ENCODE results near the gene CNPY4. TPM values are rescaled to one million over a fixed set of nuclear protein-coding genes. Genes with fewer than 3 reads are reported as not detected.
A peak's percentile ranks its signal among the peaks of the same experiment; 100 is the strongest.

The CNPY4 gene
- total RNA-seq, 2 donors from 2014 or later: 17.5 to 19.1 TPM

DNA sequence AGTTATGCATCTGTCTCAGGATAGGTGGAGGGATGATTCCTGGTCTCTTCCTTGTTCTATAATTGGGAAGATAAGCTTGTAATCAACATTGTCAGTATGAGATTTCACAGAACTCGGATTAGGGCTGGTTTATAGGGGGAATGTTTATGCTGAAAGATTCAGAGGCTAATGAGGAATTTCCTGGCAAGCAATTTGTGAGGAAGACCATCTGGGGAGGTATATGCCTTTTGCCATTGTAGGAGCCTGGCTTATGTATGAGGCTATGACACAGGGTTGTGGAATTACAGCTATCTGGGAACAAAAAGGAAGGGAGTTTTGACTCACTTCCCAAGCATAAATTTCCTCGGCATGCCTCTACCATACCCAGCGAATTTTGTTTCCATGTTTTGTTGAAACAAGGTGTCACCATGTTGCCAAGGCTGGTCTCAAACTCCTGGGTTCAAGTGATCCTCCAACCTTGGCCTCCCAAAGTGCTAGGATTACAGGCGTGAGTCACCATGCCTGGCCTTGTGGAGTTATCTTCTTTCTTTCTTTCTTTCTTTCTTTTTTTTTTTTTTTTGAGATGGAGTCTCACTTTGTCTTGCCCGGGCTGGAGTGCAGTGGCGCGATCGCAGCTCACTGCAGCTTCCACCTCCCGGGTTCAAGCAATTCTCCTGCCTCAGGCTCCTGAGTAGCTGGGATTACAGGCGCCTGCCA is 32.2 kb upstream of the CNPY4 start:
- H3K36me3 Mint-ChIP-seq: peaks cover 5% of the 10 kb centered on the region
- DNase-seq (ENCODE audit: low spot score) (no peak), ATAC-seq (no peak)
- H3K9me3 Mint-ChIP-seq: no peaks in the 10 kb centered on the region
- no peaks in the 10 kb centered on the region for H3K27me3 Mint-ChIP-seq
- H3K4me1 Mint-ChIP-seq (ENCODE audit: low read depth in 2 of 2): peaks cover 18 to 26% of the 10 kb centered on the region in 2 donors
- H3K4me3 Mint-ChIP-seq: peak overlapping the region; percentile 40
- H3K27ac Mint-ChIP-seq: peak overlapping the region in 1 of 2 donors; percentile 83

DNA sequence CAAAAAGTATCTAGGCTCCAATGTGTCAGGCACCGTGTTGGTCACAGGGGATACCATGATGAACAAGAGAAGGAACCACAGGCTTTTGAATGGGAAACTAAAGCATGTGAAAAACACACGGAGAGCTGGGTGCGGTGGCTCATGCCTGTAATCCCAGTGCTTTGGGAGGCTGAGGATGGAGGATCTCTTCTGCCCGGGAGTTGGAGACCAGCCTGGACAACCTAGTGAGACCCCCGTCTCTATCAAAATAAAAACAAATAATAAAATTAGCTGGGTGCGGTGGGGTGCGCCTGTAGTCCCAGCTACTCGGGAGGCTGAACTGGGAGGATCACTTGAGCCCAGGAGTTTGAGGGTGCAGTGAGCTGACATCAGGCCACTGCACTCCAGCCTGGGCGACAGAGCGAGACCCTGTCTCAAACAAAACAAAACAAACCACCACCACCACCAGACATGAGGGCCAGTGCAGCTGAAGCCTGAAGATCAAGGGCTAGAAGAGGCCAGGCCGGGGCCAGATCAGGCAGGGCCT is 31.3 kb upstream of the CNPY4 start:
- no peaks in the 10 kb centered on the region for H3K27me3 Mint-ChIP-seq
- ATAC-seq: peak; percentile 1 to 13
- peaks cover 9 to 21% of the 10 kb centered on the region in 2 donors for H3K4me1 Mint-ChIP-seq (ENCODE audit: low read depth in 2 of 2)
- H3K4me3 Mint-ChIP-seq: peak overlapping the region; percentile 94
- DNase-seq (ENCODE audit: low spot score): no peak
- H3K27ac Mint-ChIP-seq: peak overlapping the region; percentile 83 to 86
- H3K9me3 Mint-ChIP-seq: no peaks in the 10 kb centered on the region
- H3K36me3 Mint-ChIP-seq: peaks cover 10% of the 10 kb centered on the region

DNA sequence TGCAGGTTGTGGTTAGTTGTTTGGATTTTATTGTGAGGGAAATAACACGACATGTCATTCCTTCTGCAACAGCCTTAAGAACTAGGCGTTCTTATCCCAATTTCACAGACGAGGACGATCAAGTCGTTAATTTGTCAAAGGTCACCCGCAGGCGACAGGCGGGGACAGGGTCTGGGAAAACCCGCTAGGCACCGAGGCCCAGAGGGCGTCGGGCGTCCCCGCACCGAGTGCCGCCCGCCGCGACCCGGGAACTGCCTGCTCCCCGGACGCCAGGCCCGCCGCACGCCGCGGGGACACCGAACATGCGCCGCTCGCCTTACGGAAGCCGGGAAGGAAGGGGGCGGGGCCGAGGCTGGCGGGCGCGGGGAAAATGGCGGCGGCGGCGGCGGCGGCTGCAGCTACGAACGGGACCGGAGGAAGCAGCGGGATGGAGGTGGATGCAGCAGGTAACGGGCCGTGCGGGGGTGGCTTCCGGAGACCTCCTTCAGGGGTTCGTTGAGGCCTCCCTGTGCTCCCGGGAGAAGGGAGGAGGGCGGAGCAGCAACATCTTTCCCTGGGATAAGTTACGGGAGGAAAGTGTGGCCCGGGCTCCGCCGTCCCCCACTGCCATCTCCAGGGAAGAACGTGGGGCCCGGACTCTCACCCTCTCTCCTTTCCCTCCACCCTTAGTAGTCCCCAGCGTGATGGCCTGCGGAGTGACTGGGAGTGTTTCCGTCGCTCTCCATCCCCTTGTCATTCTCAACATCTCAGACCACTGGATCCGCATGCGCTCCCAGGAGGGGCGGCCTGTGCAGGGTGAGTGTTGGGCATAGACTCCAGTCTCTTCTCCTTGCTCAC is 30.6 kb upstream of the CNPY4 start, which contains the start of gene COPS6:
COPS6 (plus strand) TSS at position 349 of the 837 bp plus-strand sequence; CDS start at position 371, 22 bp downstream.
- H3K36me3 Mint-ChIP-seq: peaks cover 10% of the 10 kb centered on the region

DNA sequence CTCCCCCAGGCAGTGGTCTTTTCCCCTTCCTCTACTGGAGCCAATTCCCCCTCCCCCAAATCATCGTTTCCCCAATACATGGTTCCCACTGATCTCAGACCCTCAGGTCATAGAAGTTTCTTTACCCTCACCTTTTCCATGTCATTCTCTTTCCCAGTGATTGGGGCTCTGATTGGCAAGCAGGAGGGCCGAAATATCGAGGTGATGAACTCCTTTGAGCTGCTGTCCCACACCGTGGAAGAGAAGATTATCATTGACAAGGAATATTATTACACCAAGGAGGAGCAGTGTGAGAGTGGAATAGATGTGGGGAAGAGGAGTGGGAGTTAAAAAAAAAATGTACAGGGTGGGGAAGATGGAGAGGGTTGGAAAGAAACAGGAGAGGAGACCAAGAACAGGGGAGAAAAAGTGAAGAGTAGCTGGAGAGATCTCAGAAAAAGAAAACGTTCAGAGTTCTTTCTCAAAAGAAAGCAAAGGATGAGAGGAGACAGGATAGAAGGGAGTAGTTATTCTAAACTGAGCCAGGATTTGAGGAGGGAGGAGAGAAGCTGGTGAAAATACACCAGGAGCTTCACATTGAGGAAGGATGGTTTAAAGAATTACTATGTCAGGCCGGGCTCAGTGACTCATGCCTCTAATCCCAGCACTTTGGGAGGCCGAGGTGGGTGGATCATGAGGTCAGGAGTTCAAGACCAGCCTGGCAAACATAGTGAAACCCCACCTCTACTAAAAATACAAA is 29.8 kb upstream of the CNPY4 start:
- no peaks in the 10 kb centered on the region for H3K27me3 Mint-ChIP-seq
- peaks cover 9 to 27% of the 10 kb centered on the region in 2 donors for H3K4me1 Mint-ChIP-seq (ENCODE audit: low read depth in 2 of 2)
- ATAC-seq: no peak
- peak overlapping the region; percentile 83 to 86 for H3K27ac Mint-ChIP-seq
- no peak for DNase-seq (ENCODE audit: low spot score)
- H3K36me3 Mint-ChIP-seq: peaks cover 10% of the 10 kb centered on the region
- no peaks in the 10 kb centered on the region for H3K9me3 Mint-ChIP-seq
- H3K4me3 Mint-ChIP-seq: peak overlapping the region; percentile 94

More for the DNA sequence above, 30.6 kb upstream of the CNPY4 start, which contains the start of gene COPS6:
- peaks cover 9 to 27% of the 10 kb centered on the region in 2 donors for H3K4me1 Mint-ChIP-seq (ENCODE audit: low read depth in 2 of 2)
- ATAC-seq (peak; percentile 81 to 89), DNase-seq (ENCODE audit: low spot score) (peak; percentile 92)
- peak within 1 kb of the TSS; percentile 94 for H3K4me3 Mint-ChIP-seq
- H3K27ac Mint-ChIP-seq: peak within 1 kb of the TSS; percentile 83 to 86
- no peaks in the 10 kb centered on the region for H3K9me3 Mint-ChIP-seq
- no peaks in the 10 kb centered on the region for H3K27me3 Mint-ChIP-seq

DNA sequence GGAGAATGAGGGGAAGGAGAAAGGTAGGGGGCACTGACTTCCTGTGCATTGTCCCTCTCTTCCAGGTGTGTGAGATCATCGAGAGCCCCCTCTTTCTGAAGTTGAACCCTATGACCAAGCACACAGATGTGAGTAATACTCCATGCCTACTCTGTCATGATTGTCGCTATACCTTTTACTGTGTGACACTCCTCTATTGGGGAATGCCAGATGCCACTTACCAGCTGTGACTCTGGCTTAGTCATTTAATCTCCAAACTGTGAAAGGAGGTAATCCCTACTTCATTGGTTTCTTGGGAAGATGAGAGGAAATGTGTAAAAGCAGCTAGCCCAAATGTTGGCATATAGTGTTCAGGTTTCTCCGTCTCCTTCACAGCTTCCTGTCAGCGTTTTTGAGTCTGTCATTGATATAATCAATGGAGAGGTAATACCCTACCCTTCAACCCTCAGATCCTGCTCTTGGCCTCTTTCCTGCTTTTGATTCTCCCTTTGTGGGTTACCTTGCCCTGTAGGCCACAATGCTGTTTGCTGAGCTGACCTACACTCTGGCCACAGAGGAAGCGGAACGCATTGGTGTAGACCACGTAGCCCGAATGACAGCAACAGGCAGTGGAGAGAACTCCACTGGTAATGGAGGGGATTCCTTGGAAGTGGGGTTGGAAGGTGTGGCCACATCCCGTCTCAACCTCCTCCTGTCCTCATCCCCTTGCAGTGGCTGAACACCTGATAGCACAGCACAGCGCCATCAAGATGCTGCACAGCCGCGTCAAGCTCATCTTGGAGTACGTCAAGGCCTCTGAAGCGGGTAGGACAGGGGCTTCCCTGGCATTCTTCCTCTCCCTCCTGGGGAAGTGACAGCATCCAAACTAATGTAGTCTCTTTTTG is 28.7 kb upstream of the CNPY4 start:
- no peak for ATAC-seq
- H3K9me3 Mint-ChIP-seq: no peaks in the 10 kb centered on the region
- no peak for DNase-seq (ENCODE audit: low spot score)
- peaks cover 9 to 31% of the 10 kb centered on the region in 2 donors for H3K4me1 Mint-ChIP-seq (ENCODE audit: low read depth in 2 of 2)
- peak overlapping the region; percentile 83 to 86 for H3K27ac Mint-ChIP-seq
- H3K27me3 Mint-ChIP-seq: no peaks in the 10 kb centered on the region
- peaks cover 14% of the 10 kb centered on the region for H3K36me3 Mint-ChIP-seq
- H3K4me3 Mint-ChIP-seq: peak overlapping the region; percentile 44

DNA sequence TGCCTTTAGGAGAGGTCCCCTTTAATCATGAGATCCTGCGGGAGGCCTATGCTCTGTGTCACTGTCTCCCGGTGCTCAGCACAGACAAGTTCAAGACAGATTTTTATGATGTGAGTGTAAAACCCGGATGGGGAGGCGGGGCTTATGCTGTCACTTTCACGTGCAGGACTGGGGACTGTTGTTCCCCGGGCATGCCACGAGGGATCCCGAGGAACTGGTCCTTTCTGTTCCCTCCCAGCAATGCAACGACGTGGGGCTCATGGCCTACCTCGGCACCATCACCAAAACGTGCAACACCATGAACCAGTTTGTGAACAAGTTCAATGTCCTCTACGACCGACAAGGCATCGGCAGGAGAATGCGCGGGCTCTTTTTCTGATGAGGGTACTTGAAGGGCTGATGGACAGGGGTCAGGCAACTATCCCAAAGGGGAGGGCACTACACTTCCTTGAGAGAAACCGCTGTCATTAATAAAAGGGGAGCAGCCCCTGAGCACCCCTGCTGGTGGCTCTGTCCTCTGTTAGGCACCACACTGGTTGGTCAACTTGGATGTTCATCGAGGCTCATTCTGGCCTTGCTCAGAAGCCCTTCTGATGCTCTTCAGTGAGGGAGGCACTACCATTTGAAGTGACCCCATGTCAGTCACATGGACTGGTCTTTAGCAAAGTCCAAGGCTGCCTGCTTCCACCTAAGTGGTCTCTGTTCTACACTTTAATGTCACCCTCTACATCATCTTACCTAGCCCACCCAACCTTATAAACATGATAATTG is 27.8 kb upstream of the CNPY4 start:
- no peak overlapping the region for H3K4me3 Mint-ChIP-seq
- H3K36me3 Mint-ChIP-seq: peaks cover 16% of the 10 kb centered on the region
- H3K27ac Mint-ChIP-seq: peak overlapping the region in 1 of 2 donors; percentile 83
- DNase-seq (ENCODE audit: low spot score) (no peak), ATAC-seq (no peak)
- H3K4me1 Mint-ChIP-seq (ENCODE audit: low read depth in 2 of 2): peaks cover 9 to 34% of the 10 kb centered on the region in 2 donors
- H3K9me3 Mint-ChIP-seq: no peaks in the 10 kb centered on the region
- H3K27me3 Mint-ChIP-seq: no peaks in the 10 kb centered on the region

DNA sequence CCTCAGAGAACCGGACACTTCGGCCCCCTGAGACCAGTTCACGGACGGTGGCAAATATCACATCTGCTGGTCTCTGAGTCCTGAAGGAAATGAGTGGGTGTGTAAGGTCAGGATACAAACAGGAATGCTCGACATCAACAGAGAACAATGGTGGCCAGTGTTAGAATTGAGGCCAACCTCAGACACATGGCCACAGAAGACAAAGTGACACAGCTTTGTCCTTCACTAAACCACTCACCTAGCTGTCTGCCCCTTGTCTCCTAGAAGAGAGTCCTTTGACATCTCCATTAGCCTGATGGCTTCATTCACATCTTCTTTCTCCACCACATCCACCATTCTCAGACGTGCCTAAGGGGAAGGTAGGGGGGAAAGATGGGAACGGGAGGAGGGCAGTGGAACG is 26.4 kb upstream of the CNPY4 start:
- ATAC-seq: no peak
- H3K36me3 Mint-ChIP-seq: peaks cover 26% of the 10 kb centered on the region
- no peaks in the 10 kb centered on the region for H3K27me3 Mint-ChIP-seq
- no peak overlapping the region for H3K4me3 Mint-ChIP-seq
- no peak overlapping the region for H3K27ac Mint-ChIP-seq
- H3K4me1 Mint-ChIP-seq (ENCODE audit: low read depth in 2 of 2): peaks cover 16 to 36% of the 10 kb centered on the region in 2 donors
- DNase-seq (ENCODE audit: low spot score): no peak
- no peaks in the 10 kb centered on the region for H3K9me3 Mint-ChIP-seq

DNA sequence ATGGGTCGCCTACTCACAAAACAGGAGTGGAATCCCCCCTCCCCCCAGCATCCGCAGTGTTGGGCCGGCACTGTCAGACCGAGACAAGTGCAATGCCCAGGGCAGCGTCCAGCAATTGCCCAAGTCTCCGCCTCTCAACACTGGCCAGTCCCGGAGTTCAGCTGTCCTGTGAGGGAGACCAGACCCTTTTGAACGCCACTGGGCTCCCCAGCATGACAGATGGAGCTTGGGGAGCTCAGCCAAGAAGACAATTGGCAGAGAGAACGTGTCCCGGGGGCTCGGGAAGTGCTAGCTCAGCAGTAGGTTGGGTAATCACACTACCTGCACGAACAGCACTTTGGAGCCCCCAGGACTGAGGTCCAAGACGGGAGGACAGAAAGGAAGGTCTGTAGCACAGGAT is 25.9 kb upstream of the CNPY4 start:
- Mint-ChIP-seq H3K36me3 (peaks cover 31% of the 10 kb centered on the region), H3K4me1 (ENCODE audit: low read depth in 2 of 2) (peaks cover 20 to 37% of the 10 kb centered on the region in 2 donors), H3K9me3 (no peaks in the 10 kb centered on the region)

DNA sequence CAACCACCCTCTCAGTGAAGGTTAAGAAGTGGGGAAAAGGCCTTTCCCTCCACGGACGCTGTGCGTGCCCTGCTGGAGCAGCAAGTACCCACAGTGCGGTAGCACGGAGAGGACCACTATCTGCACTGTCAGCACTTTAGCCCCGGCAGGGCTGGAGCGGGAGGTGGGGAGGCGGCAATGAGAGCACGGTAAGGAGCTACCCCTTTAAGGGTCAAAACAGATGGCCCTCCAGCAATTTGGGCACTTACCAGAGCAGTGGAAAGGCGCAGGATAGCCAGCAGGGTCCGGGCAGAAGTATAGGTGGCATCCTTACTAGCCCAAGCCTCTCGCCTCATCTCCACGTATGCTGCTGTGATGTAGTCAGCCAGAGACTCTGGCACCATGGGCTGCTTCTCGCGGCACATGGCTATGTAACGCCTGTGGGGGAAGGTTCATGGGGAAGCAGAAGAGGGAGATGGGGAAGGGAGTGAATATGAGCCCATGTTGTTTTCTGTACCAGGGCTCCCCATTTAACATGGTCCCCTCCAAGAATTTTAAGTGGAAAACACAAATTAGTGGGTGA is 25.4 kb upstream of the CNPY4 start:
- H3K27me3 Mint-ChIP-seq: no peaks in the 10 kb centered on the region
- H3K4me1 Mint-ChIP-seq (ENCODE audit: low read depth in 2 of 2): peaks cover 25 to 42% of the 10 kb centered on the region in 2 donors
- DNase-seq (ENCODE audit: low spot score) (no peak), ATAC-seq (no peak)
- peak overlapping the region in 1 of 2 donors; percentile 62 for H3K27ac Mint-ChIP-seq
- H3K9me3 Mint-ChIP-seq: no peaks in the 10 kb centered on the region
- H3K4me3 Mint-ChIP-seq: no peak overlapping the region
- peaks cover 36% of the 10 kb centered on the region for H3K36me3 Mint-ChIP-seq

More for the DNA sequence above, 25.9 kb upstream of the CNPY4 start:
- ATAC-seq (no peak), DNase-seq (ENCODE audit: low spot score) (no peak)
- Mint-ChIP-seq H3K27me3 (no peaks in the 10 kb centered on the region), H3K27ac (peak overlapping the region in 1 of 2 donors; percentile 62), H3K4me3 (no peak overlapping the region)

DNA sequence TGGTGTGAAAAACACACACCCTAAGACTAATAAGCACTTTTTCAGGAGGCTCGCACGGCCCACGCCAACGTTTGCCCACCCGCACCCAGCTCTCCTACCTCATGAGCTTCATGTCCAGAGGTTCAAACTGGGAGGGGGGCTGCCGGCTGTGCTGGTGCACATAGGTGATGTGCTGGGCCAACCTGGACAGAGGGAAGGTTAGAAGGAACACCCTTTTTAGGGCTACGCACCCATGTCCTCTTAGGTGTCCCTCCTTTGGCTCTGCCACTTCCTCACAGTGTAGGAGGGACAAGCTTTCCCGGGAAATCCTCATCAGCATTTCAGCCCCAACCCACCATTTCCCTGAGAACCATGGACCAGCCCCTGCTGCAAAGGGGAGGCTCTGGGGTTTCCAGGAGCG is 24.1 kb upstream of the CNPY4 start:
- ATAC-seq: no peak
- peaks cover 48% of the 10 kb centered on the region for H3K36me3 Mint-ChIP-seq
- H3K4me3 Mint-ChIP-seq: no peak overlapping the region
- no peaks in the 10 kb centered on the region for H3K27me3 Mint-ChIP-seq
- peaks cover 29 to 43% of the 10 kb centered on the region in 2 donors for H3K4me1 Mint-ChIP-seq (ENCODE audit: low read depth in 2 of 2)
- peak overlapping the region in 1 of 2 donors; percentile 33 for H3K27ac Mint-ChIP-seq
- DNase-seq (ENCODE audit: low spot score): no peak
- H3K9me3 Mint-ChIP-seq: no peaks in the 10 kb centered on the region

DNA sequence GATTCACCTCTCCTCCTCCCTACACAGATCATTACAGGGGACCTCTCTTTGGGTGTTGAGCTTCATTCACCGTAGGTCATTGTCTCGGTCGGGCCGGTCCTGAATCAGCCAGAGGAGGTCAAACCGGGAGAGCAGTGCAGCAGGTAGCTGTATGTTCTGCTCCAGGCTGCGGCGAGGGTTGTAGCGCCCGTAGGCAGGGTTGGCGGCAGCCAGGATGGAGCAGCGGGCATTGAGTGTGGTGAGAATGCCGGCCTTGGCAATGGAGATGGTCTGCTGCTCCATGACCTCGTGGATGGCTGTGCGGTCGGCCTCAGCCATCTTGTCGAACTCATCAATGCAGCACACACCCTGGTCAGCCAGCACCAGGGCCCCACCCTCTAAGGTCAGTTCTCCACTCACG is 23.7 kb upstream of the CNPY4 start:
- no peaks in the 10 kb centered on the region for H3K9me3 Mint-ChIP-seq
- DNase-seq (ENCODE audit: low spot score): no peak
- H3K4me1 Mint-ChIP-seq (ENCODE audit: low read depth in 2 of 2): peaks cover 29 to 39% of the 10 kb centered on the region in 2 donors
- H3K27ac Mint-ChIP-seq: peak overlapping the region; percentile 33 to 57
- H3K27me3 Mint-ChIP-seq: no peaks in the 10 kb centered on the region
- H3K4me3 Mint-ChIP-seq: no peak overlapping the region
- no peak for ATAC-seq
- peaks cover 48% of the 10 kb centered on the region for H3K36me3 Mint-ChIP-seq

DNA sequence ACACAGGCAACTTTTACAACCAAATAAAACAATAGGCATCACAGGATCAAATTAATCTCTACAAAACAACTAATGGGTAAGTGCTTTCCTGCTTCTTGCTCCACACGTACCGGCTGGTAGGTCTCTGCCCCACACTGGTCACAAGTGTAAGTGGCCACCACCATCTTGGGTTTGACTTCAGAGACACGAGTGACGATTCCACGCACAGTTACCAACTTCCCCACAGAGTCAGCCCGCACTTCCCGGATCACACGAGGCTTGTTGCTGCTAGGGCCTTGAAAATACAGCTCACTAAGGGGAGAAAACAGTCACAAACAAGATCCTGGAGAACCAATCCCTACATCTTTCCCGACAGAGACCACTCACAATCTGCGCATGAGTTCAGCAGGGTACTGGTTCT is 20.5 kb upstream of the CNPY4 start:
- Mint-ChIP-seq H3K27me3 (no peaks in the 10 kb centered on the region), H3K36me3 (peaks cover 38% of the 10 kb centered on the region), H3K27ac (peak overlapping the region; percentile 92 to 93), H3K4me3 (peak overlapping the region; percentile 95), H3K9me3 (no peaks in the 10 kb centered on the region), H3K4me1 (ENCODE audit: low read depth in 2 of 2) (peaks cover 38 to 42% of the 10 kb centered on the region in 2 donors)
- ATAC-seq (no peak), DNase-seq (ENCODE audit: low spot score) (no peak)

Measured in natural killer cell treated with Interleukin-12 subunit alpha and Interleukin-12 subunit beta and Interleukin-15 and Interleukin-18, amount 100 ng/mL, for 72 hours (primary cell).